BJ (cell line): ENCODE results near the gene TPM4. TPM values are rescaled to one million over a fixed set of nuclear protein-coding genes. Genes with fewer than 3 reads are reported as not detected.

Experiments used
- CTCF ChIA-PET: fragments of 350-600 bp; formaldehyde crosslinking; extraction: SDS; loops from one replicate; lab custom pipeline; 2021; ENCODE audit warnings: antibody characterized with exemption, inconsistent platforms; lab: Yijun Ruan, JAX
- POLR2A ChIA-PET: fragments of 300-600 bp; sonication (Branson Sonifier 250); formaldehyde crosslinking; extraction: SDS; loops from one replicate; lab custom pipeline; 2021; ENCODE audit warnings: antibody characterized with exemption; lab: Charles Lee
- DNase-seq: peaks from one replicate; pipeline ENCODE4 v3.0.0-alpha.2; 2011; ENCODE audit warnings: low read depth
- H3K27me3 ChIP-seq: 2 replicates; pipeline ENCODE4 v1.6.0; 2011; ENCODE audit warnings: low read length; ENCODE audit not compliant: control insufficient read depth, insufficient read depth
- H3K36me3 ChIP-seq: 2 replicates; pipeline ENCODE4 v1.5.1; 2011; ENCODE audit warnings: low read length; ENCODE audit not compliant: control insufficient read depth, insufficient read depth
- H3K4me3 ChIP-seq: 2 replicates; pipeline ENCODE4 v1.5.1; 2011; ENCODE audit warnings: low read depth, mild to moderate bottlenecking, control low read depth, low read length
- polyA plus RNA-seq: library from polyadenylated mRNA; depleted of rRNA; stranded (reverse); fragments of >200 nt; gene quantifications from 2 replicates; pipeline ENCODE4 v1.2.3, GENCODE V29; 2011
- TF ChIP-seq, protein P1 (sequence below): IDR thresholded peaks from 2 replicates; pipeline ENCODE4 v1.5.1; 2011; ENCODE audit warnings: low read depth, mild to moderate bottlenecking, control low read depth, inconsistent platforms, low read length, moderate library complexity; ENCODE audit not compliant: insufficient read depth

The TPM4 gene
- polyA plus RNA-seq, 1 experiment: 942 TPM

DNA sequence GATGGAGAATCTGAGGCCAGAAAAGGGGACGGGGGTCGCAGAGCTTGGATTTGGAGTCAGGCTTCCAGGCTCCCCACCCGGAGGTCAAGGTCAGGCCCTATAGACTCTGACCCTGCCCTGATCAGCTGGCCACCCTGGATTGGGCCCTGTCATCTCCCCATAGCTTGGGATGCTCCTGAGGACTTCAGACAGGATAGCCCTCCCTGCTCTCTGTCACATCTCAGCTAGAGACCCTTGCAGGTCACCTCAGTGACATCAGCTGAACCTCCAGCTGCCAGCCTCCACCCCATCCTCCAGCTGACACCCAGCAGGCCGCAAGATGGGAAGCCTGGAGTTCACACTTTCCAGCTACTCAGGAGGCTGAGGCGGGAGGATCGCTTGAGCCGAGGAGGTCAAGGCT lies 2.8 kb upstream of the TPM4 start:
- Histone ChIP-seq H3K27me3 (no peaks in the 10 kb centered on the region), H3K4me3 (no peak overlapping the region), H3K36me3 (no peaks in the 10 kb centered on the region; the same call in 1 of the 2 replicates)
- TF ChIP-seq, protein P1, sequence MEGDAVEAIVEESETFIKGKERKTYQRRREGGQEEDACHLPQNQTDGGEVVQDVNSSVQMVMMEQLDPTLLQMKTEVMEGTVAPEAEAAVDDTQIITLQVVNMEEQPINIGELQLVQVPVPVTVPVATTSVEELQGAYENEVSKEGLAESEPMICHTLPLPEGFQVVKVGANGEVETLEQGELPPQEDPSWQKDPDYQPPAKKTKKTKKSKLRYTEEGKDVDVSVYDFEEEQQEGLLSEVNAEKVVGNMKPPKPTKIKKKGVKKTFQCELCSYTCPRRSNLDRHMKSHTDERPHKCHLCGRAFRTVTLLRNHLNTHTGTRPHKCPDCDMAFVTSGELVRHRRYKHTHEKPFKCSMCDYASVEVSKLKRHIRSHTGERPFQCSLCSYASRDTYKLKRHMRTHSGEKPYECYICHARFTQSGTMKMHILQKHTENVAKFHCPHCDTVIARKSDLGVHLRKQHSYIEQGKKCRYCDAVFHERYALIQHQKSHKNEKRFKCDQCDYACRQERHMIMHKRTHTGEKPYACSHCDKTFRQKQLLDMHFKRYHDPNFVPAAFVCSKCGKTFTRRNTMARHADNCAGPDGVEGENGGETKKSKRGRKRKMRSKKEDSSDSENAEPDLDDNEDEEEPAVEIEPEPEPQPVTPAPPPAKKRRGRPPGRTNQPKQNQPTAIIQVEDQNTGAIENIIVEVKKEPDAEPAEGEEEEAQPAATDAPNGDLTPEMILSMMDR: no peak
- no peak for DNase-seq
- ChIA-PET POLR2A (interaction anchor here (0.7 kb wide), 1 partner anchor 33 kb away, joined by 9 read pairs; no protein-coding TSS in a partner anchor), CTCF (interaction anchor here (0.6 to 6.9 kb wide), 4 partner anchors 10 to 42 kb away, joined by 3 to 48 read pairs (median 4); no protein-coding TSS in a partner anchor)

- no peak overlapping the region for H3K4me3 ChIP-seq
- TF ChIP-seq, protein P1: no peak
- H3K36me3 ChIP-seq: no peaks in the 10 kb centered on the region; the same call in 1 of the 2 replicates
- ChIA-PET CTCF (interaction anchor here (0.6 to 6.9 kb wide), 5 partner anchors 10 to 43 kb away, joined by 3 to 48 read pairs (median 4); no protein-coding TSS in a partner anchor), POLR2A (interaction anchor here (0.7 kb wide), 1 partner anchor 33 kb away, joined by 9 read pairs; no protein-coding TSS in a partner anchor)
- DNase-seq: no peak
- no peaks in the 10 kb centered on the region for H3K27me3 ChIP-seq
These were observed 2.3 kb upstream of the TPM4 start for GRCh38 chr19:16073988-16074387.

DNA sequence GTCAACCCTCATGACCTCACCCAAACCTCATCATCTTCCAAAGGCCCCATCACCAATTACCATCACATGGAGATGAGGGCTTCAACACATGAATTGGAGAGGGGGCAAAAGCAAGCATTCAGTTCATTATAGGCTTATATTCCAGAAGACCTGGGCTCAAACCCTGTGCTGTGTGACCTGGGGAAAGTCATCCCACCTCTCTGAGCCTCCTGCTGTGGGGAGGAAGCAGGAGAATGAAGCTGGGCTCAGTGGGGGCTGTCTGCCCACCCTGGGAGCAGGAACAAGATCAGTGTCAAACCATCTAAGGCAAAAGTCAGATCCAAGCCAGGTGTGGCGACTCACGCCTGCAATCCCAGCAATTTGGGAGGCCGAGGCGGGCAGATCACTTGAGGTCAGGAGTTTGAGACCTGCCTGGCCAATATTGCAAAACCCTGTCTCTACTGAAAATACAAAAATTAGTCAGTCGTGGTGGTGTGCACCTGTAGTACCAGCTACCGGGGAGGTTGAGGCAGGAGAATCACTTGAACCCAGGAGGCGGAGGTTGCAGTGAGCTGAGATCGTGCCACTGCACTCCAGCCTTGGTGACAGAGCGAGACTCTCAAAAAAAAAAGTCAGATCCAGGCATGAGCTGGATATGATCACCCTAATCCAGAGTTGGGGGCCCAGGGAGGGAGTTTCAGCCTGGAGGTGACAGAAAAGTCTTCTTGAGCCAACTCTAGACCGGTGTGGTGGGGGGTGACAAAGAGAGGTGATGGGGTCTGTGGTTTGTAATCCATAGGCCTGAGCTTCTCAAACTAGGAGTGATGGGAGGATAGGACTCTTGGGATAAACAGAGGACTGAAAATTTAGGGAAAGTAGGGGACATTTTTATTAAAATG lies 1.6 kb upstream of the TPM4 start:
- no peak for DNase-seq
- Histone ChIP-seq H3K36me3 (no peaks in the 10 kb centered on the region; the same call in 1 of the 2 replicates), H3K27me3 (no peaks in the 10 kb centered on the region), H3K4me3 (no peak overlapping the region)
- TF ChIP-seq, protein P1: no peak
- ChIA-PET POLR2A (no interaction called here), CTCF (interaction anchor here (1.1 to 6.9 kb wide), 3 partner anchors 11 to 36 kb away, joined by 3 to 48 read pairs (median 16); no protein-coding TSS in a partner anchor)

DNA sequence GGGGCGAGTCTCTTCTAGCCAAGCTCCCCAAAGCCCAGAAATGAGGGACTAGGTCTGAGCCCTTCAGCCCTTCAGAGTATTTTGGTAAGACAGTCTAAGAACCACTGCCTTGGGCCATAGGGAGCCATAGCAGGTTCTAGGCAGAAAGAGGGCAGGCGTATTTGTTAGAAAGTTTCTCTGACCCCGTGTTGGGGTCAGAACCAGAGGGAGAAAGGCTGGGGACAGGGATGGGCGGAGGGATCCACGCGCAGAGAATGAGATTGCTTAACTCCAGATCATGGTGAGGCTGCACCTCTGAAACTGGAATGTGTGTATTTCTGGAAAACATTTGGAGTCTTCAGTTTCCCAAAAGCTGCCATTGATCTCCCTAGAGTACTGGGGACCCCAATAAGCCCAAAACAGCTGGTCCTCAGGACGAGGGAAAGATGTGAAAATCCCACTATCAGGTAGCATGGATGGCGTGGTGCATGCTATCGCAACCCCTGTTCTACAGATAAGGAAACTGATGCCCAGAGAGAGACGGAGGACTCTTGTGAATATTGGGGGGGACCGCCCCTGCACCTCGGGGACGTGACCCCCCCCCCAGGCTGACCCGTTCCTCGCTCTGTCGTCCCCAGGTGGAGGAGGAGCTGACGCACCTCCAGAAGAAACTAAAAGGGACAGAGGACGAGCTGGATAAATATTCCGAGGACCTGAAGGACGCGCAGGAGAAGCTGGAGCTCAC lies 703 bp upstream of the TPM4 start:
- H3K36me3 ChIP-seq: peaks cover 5% of the 10 kb centered on the region
- no peak for DNase-seq
- TF ChIP-seq, protein P1: no peak
- peak overlapping the region; percentile 95 for H3K4me3 ChIP-seq
- H3K27me3 ChIP-seq: no peaks in the 10 kb centered on the region
- POLR2A ChIA-PET: interaction anchor here (0.6 to 1.2 kb wide), 6 partner anchors 12 to 105 kb away, joined by 3 to 8 read pairs (median 5); no protein-coding TSS in a partner anchor
- CTCF ChIA-PET: interaction anchor here (0.6 to 6.9 kb wide), 4 partner anchors 12 to 970 kb away, joined by 3 to 48 read pairs (median 10); no protein-coding TSS in a partner anchor
